Liver (tissue), 3 donors: ENCODE data around the gene PARD3B.

ENCODE experiments used
- CTCF ChIP-seq: fragments of 150-350 bp; IDR thresholded peaks from 2 replicates; pipeline ENCODE4 v1.5.1; 2017; ENCODE audit warnings: improper control_type of control experiment, low read depth, low read length; ENCODE audit not compliant: missing input control
- EGR1 ChIP-seq, 2 donors: IDR thresholded peaks; 2 replicates each; pipeline ENCODE4 v1.6.1; 2016 to 2018; ENCODE audit warnings: antibody characterized with exemption in 2 of 2, low read depth in 2 of 2
- GABPA ChIP-seq, 2 donors: IDR thresholded peaks in 1 of 2; conservative IDR thresholded peaks in 1 of 2; 2 replicates each; pipeline ENCODE4 v1.6.1; 2016; ENCODE audit warnings: antibody characterized with exemption in 2 of 2, mild to moderate bottlenecking in 1 of 2, moderate library complexity in 1 of 2
- HNF4G ChIP-seq: IDR thresholded peaks from 2 replicates; pipeline ENCODE4 v1.6.1; 2016; ENCODE audit warnings: antibody characterized with exemption
- JUND ChIP-seq, 2 donors: IDR thresholded peaks; 2 replicates each; pipeline ENCODE4 v1.6.1; 2016; ENCODE audit warnings: antibody characterized with exemption in 2 of 2
- MAX ChIP-seq: IDR thresholded peaks from 2 replicates; pipeline ENCODE4 v1.6.1; 2016; ENCODE audit warnings: antibody characterized with exemption
- NR2F2 ChIP-seq: IDR thresholded peaks from 2 replicates; pipeline ENCODE4 v1.6.1; 2016; ENCODE audit warnings: antibody characterized with exemption
- RAD21 ChIP-seq, 2 donors: IDR thresholded peaks; 2 replicates each; pipeline ENCODE4 v1.6.1; 2016; ENCODE audit warnings: antibody characterized with exemption in 2 of 2, mild to moderate bottlenecking in 2 of 2
- REST ChIP-seq: IDR thresholded peaks from 2 replicates; pipeline ENCODE4 v1.6.1; 2016; ENCODE audit warnings: antibody characterized with exemption, mild to moderate bottlenecking
- RXRA ChIP-seq, 2 donors: IDR thresholded peaks; 2 replicates each; pipeline ENCODE4 v1.6.1; 2017 to 2018; ENCODE audit warnings: antibody characterized with exemption in 2 of 2, mild to moderate bottlenecking in 1 of 2
- SP1 ChIP-seq: IDR thresholded peaks from 2 replicates; pipeline ENCODE4 v1.6.1; 2018; ENCODE audit warnings: antibody characterized with exemption, mild to moderate bottlenecking
- TAF1 ChIP-seq: conservative IDR thresholded peaks from 2 replicates; pipeline ENCODE4 v1.6.1; 2016; ENCODE audit warnings: antibody characterized with exemption, mild to moderate bottlenecking
- YY1 ChIP-seq: IDR thresholded peaks from 2 replicates; pipeline ENCODE4 v1.6.1; 2016; ENCODE audit warnings: antibody characterized with exemption, mild to moderate bottlenecking
- ZBTB33 ChIP-seq: IDR thresholded peaks from 2 replicates; pipeline ENCODE4 v1.6.1; 2016; ENCODE audit warnings: antibody characterized with exemption
- donor health status: healthy.
- donor health status: healthy.

GRCh38 chr2:205343103-205343502, 797.8 kb downstream of the PARD3B start:
- TF ChIP-seq TAF1 (no peak), CTCF (no peak), RAD21 (IDR thresholded peaks at IDR 0.05) (no peak), REST (no peak), GABPA (IDR thresholded peaks at IDR 0.05 in 1 of 2, conservative IDR thresholded peaks at IDR 0.05 in 1 of 2) (no peak), EGR1 (IDR thresholded peaks at IDR 0.05; ENCODE audit: low read depth in 2 of 2) (no peak), MAX (no peak), HNF4G (no peak), SP1 (no peak), NR2F2 (no peak), YY1 (no peak), JUND (IDR thresholded peaks at IDR 0.05) (no peak), RXRA (IDR thresholded peaks at IDR 0.05) (no peak), ZBTB33 (no peak)
